Left colon (tissue), 2 donors: ENCODE data around the gene GRIA4. TPM values are rescaled to one million over a fixed set of nuclear protein-coding genes. Genes with fewer than 3 reads are reported as not detected.

Experiments used
- ATAC-seq: fragments of 200-7000 bp; cut with Tn5 transposase; one replicate; pipeline ENCODE4 v1.9.1; 2020; ENCODE audit warnings: mild to moderate bottlenecking, moderate library complexity
- DNase-seq, 2 donors: peaks; one replicate each; pipeline ENCODE4 v3.0.0-alpha.2; 2020
- intact Hi-C, 2 donors: fragments of 100-400 bp; cut with DNase I in 1 of 2; cut with micrococcal nuclease in 1 of 2; formaldehyde crosslinking; loops; one replicate each; pipeline versions ENCODE4 v1.11.2 to v1.14.0; 2022; cut with DNase I, micrococcal nuclease
- total RNA-seq, 2 donors: library from RNA; stranded (reverse); fragmentation: NEBNext Ultra II Directional; extraction: Animal tissue kit (Norgen Biotek cat#: 25700); gene quantifications; one replicate each; pipeline ENCODE4 v1.2.1, GENCODE V29; 2021
- donor health status: DM: no; HTN: no; CAD: no.
- donor health status: DM: yes; HTN: yes; CAD: no.

Gene GRIA4
- total RNA-seq, 2 donors from 2014 or later, result 0.89 to 2.5 TPM

- intact Hi-C loops, result no loop called here
- ATAC-seq (no peak), DNase-seq (no peak)
Observed at GRCh38 chr11:106014620-106015019, 404.7 kb downstream of the GRIA4 start.

- intact Hi-C loops, result no loop called here
- ATAC-seq, result no peak
Observed at GRCh38 chr11:106015066-106015465, 405.2 kb downstream of the GRIA4 start.

GRCh38 chr11:106017093-106017492, 407.2 kb downstream of the GRIA4 start:
- ATAC-seq, result no peak
- intact Hi-C loops, result no loop called here

More at GRCh38 chr11:106015066-106015465, 405.2 kb downstream of the GRIA4 start:
- no peak for DNase-seq

GRCh38 chr11:106021181-106021966, 411.5 kb downstream of the GRIA4 start:
- peak; percentile 1 for ATAC-seq
- intact Hi-C loops, result loop anchor here in 1 of 2 donors (5.0 kb wide), 1 partner anchor 56 kb away; the partner anchor contains the start of genes AASDHPPT and KBTBD3
- no peak for DNase-seq

More at GRCh38 chr11:106017093-106017492, 407.2 kb downstream of the GRIA4 start:
- DNase-seq, result no peak

GRCh38 chr11:106021967-106022794, 412.3 kb downstream of the GRIA4 start, which contains the start of gene MSANTD4:
MSANTD4 (minus strand) TSS chr11:106022240; CDS start chr11:106010917, 11,323 bp downstream.
- intact Hi-C loops, result loop anchor here in 1 of 2 donors (5.0 kb wide), 1 partner anchor 55 kb away; the partner anchor contains the start of genes AASDHPPT and KBTBD3
- peak; percentile 97 to 100 for DNase-seq
- ATAC-seq, result peak; percentile 96

- intact Hi-C loops, result loop anchor here in 1 of 2 donors (5.0 kb wide), 1 partner anchor 54 kb away; the partner anchor contains the start of genes AASDHPPT and KBTBD3
- DNase-seq, result no peak
- ATAC-seq, result no peak
Observed at GRCh38 chr11:106022795-106023275, 413.0 kb downstream of the GRIA4 start.

- DNase-seq (no peak), ATAC-seq (no peak)
- intact Hi-C loops, result no loop called here
Observed at GRCh38 chr11:106030609-106031008, 420.7 kb downstream of the GRIA4 start.

- ATAC-seq (no peak), DNase-seq (no peak)
- intact Hi-C loops, result no loop called here
Observed at GRCh38 chr11:106031202-106031810, 421.4 kb downstream of the GRIA4 start.
